Neural progenitor cell (in vitro differentiated cells): ENCODE data around the gene CATSPERB.

Experiments
- CTCF ChIP-seq: fragments of 200-600 bp; sonication (generic); IDR thresholded peaks from 2 replicates; pipeline ENCODE4 v1.5.1; 2017; ENCODE audit warnings: antibody characterized with exemption, mild to moderate bottlenecking
- EZH2 ChIP-seq: fragments of 200-600 bp; sonication (generic); IDR thresholded peaks from 2 replicates; pipeline ENCODE4 v1.6.1; 2017; ENCODE audit warnings: antibody characterized with exemption, mild to moderate bottlenecking, moderate library complexity
- EZH2phosphoT487 ChIP-seq: fragments of 200-600 bp; sonication (generic); IDR thresholded peaks from 2 replicates; pipeline ENCODE4 v1.6.1; 2017; ENCODE audit warnings: antibody characterized with exemption

- TF ChIP-seq CTCF (no peak), EZH2 (no peak), EZH2phosphoT487 (no peak)
Measured at GRCh38 chr14:91778217-91778616, 46.3 kb upstream of the CATSPERB start.
